GM21447 (cell line): ENCODE measurements around the gene PPP6R2.
"Not testable (repeated sequence)": the region's sequence is repeated elsewhere in the genome, so short reads cannot be mapped to it uniquely, and the experiment has no call there.

Experiments
- ATAC-seq: cut with Tn5 transposase; IDR thresholded peaks from one replicate; pipeline ENCODE4 v1.9.1; 2021; ENCODE audit not compliant: unreplicated experiment

The PPP6R2 gene

GRCh38 chr22:50339945-50340879 lies 2.9 kb upstream of the PPP6R2 start:
- no peak for ATAC-seq

DNA sequence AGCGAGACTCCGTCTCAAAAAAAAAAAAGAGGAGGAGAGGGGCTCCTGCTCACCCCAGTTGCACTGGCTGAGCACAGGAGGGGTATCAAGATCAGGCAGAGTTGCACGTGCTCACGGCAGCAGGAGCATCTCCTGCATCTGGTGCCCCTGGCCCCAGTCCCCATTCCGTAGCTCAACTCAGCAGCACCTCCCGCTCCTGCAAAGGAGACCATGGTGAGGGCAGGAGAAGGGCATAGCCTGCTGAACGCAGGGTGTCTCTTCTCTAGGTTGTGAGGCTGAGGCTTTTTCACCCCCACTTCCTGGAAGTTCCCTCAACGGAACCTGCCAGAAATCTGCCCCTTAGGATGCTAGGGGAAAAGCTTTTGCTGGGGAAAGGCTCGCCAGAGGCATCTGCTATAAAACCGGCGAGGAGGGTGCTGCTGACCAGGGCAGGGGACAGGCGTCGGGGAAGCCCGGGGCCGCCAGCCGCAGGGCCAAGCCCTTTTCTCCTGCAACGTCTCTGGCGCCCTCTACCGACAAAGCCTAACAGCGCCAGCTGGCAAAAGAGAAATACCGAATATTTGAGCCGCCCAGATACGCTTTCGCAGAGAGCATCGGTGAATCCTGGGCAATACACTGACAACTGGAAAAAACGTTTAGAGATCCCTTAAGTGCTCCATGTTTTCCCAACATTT lies 1.0 kb upstream of the PPP6R2 start:
- ATAC-seq, result no peak

- ATAC-seq, result no peak
These were observed 411 bp downstream of the PPP6R2 start for GRCh38 chr22:50343541-50343935.

- ATAC-seq, result no peak
These were observed 3.3 kb downstream of the PPP6R2 start for GRCh38 chr22:50346470-50346869.

- ATAC-seq, result no peak
These were observed 4.0 kb downstream of the PPP6R2 start for GRCh38 chr22:50347157-50347556.

GRCh38 chr22:50348058-50348457 lies 4.9 kb downstream of the PPP6R2 start:
- ATAC-seq, result no peak

GRCh38 chr22:50356186-50356585 lies 13.1 kb downstream of the PPP6R2 start:
- no peak for ATAC-seq

- ATAC-seq, result no peak
These were observed 14.1 kb downstream of the PPP6R2 start for GRCh38 chr22:50357222-50357621.

DNA sequence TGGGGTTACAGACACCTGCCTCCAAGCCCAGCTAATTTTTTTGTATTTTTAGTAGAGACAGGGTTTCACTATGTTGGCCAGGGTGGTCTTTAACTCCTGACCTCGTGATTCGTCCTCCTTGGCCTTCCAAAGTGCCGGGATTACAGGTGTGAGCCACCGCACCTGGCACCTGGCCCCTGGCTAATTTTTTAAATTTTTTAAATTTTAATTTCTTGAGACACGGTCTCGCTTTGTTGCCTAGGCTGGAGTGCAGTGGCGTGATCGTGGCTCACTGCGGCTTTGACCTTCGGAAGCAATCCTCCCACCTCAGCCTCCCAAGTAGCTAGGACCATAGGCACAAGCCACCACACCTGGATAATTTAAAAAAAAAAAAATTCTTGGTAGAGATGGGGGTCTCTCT lies 14.6 kb downstream of the PPP6R2 start:
- no peak for ATAC-seq

- ATAC-seq, result no peak
These were observed 17.5 kb downstream of the PPP6R2 start for GRCh38 chr22:50360578-50360977.

DNA sequence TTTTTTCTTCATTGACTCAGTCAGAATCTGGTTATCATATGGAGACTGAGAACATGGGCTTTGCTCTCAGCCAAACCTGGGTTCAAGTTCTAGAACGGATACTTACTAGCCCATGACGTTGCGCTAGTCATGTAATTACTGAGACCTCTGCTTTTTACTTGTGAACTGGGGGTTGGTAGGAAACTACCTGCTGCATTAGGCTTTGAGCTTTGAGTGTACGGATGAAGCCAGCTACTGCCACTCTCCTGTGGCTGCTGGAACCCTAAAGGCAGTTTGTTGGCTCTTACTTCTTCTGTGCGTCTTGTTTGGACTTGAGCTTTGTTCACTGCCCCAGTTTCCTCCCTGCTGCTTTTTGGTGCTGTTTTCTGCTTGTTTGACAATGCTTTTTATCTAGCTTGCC lies 18.1 kb downstream of the PPP6R2 start:
- no peak for ATAC-seq

DNA sequence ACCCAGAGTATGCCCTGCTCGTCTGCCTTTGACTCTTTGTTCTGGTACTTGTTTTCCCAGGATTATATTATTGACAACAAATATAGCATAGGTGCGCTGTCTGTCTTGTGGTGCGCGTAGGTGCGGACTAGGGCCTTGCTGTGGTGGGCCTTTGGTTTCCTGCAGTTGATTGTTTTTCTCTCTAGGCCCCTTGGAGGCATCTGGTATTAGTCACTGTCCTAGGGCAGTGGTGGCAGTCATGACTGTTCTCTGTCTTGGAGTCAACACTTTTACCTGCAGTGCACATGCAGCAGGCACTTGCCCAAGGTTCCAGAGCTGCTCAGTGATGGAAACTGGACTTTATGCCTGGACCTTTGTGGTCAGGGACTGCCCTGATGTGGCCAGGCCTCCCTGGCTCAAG lies 18.6 kb downstream of the PPP6R2 start:
- ATAC-seq, result no peak

DNA sequence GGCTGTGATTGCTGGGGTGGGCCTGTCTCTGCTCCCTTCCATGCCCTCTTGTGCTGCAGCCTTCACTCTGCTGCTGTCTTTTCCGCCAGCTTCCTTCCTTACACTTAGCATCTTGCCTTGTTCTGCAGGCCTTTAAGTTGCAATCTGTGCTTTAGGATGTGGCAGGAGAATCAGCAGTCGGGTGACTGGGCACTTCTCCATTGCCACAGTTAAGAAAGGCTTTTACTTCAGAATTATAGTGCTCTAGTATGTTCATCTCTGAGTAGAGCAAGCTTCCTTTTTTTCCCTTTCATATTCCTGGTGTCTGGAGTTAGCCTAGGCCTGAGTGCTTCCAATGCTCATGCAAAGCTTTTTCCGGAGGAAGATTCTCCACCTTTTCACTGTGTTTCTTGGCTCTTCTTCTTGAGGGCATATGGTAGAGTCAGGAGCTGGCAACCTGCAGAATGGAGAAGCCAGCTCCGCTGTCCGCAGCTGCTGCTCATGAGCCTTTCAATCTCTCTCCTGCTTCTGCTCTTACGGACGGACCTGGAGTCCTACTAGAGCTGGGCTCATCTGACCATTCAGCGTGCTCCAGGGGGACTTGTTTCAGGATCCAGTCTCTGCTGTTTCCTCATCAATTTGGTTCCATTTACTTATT lies 20.2 kb downstream of the PPP6R2 start:
- no peak for ATAC-seq

- ATAC-seq, result not testable (repeated sequence)
These were observed 20.7 kb downstream of the PPP6R2 start for GRCh38 chr22:50363803-50364194.

DNA sequence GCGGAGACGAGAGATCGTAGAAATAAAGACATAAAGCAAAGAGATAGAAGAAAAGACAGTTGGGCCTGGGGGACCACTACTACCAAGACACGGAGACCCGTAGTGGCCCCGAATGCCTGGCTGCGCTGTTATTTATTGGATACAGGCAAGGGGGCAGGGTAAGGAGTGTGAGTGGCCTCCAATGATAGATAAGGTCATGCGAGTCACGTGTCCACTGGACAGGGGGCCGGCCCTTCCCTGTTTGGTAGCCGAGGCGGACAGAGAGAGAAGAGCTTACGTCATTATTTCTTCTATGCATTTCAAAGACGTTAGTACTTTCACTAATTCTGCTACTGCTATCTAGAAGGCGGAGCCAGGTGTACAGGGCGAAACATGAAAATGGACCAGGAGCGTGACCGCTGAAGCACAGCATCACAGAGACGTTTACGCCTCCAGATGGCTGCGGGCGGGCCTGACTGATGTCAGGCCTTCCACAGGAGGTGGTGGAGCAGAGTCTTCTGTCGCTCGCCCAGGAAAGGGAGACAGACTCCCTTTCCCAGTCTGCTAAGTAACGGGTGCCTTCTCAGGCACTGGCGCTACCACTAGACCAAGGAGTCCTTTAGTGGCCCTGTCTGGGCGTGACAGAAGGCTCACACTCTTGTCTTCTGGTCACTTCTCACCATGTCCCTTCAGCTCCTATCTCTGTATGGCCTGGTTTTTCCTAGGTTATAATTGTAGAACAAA lies 24.8 kb downstream of the PPP6R2 start:
- no peak for ATAC-seq

GRCh38 chr22:50371101-50371648 lies 28.0 kb downstream of the PPP6R2 start:
- no peak for ATAC-seq

- ATAC-seq, result no peak
These were observed 33.0 kb downstream of the PPP6R2 start for GRCh38 chr22:50376085-50376651.

DNA sequence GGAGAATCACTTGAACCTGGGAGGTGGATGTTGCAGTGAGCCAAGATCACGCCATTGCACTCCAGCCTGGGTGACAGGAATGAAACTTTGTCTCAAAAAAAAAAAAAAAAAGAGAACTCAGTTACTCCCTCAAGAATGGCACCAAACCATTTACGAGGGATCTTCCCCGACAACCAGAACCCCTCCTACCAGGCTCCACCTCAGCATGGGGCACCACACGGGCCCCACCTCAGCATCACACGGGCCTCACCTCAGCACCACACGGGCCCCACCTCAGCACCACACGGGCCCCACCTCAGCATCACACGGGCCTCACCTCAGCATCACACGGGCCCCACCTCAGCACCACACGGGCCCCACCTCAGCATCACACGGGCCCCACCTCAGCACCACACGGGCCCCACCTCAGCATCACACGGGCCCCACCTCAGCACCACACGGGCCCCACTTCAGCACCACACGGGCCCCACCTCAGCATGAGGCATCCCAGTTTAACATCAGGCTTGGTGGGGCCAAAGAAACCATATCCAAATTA lies 38.0 kb downstream of the PPP6R2 start:
- not testable (repeated sequence) for ATAC-seq

DNA sequence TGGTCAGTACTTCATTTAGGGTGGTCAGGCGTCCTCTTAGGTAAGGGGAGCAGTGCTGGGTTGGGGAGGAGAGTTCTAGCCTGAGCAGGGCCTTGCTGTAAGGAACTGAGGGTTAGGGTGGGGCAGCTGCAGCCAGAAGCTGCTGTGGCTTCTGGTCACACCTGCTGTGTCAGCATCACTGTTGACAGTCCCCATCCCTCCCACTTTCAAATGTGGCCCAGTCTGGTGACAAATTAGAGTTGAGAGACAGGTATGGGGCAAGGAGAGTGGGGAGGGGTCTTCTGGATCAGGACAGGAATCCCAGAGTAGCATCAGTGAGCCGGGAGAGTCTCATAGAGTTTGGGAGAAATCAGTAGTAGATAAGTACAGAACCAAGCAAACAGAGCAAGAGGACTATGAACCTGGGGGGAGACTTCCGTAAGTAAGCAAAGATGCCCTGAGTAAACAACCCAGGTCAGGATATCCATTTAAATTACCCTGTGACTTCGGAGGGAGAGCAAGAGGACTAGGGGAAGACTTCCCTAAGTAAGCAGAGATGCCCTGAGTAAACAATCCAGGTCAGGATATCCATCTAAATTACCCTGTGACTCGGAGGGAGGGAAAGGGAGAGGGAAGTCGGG lies 53.7 kb downstream of the PPP6R2 start:
- no peak for ATAC-seq
